Keratinocyte (primary cell): Measurements from ENCODE around the gene RNPEPL1. TPM values are rescaled to one million over a fixed set of nuclear protein-coding genes. Genes with fewer than 3 reads are reported as not detected.

ENCODE experiments used
- DNase-seq: peaks from one replicate; pipeline ENCODE4 v3.0.0-alpha.2; 2011; ENCODE audit warnings: low read depth, missing footprints, low spot score
- FAIRE-seq: peaks from 2 replicates; lab custom pipeline; 2011; peaks lifted over from hg19 to GRCh38; lab: Jason Lieb, UNC
- H2AFZ ChIP-seq: 2 replicates; pipeline ENCODE4 v1.6.0; 2012; ENCODE audit warnings: low read length, control low read depth, inconsistent platforms; ENCODE audit not compliant: control insufficient read depth
- H3K27ac ChIP-seq: 2 replicates; pipeline ENCODE4 v1.5.1; 2011; ENCODE audit warnings: low read length; ENCODE audit not compliant: control insufficient read depth, insufficient read depth
- H3K27me3 ChIP-seq: 3 replicates; pipeline ENCODE4 v1.6.0; 2011; ENCODE audit warnings: low read length; ENCODE audit not compliant: control insufficient read depth, insufficient read depth; ENCODE audit errors: extremely low read depth
- H3K36me3 ChIP-seq, 2 experiments: 2 replicates in 1 of 2; 3 replicates in 1 of 2; pipeline ENCODE4 v1.5.1; 2011; ENCODE audit warnings: low read length in 2 of 2, mild to moderate bottlenecking in 1 of 2; ENCODE audit not compliant: control insufficient read depth in 2 of 2, insufficient read depth in 2 of 2; ENCODE audit errors: extremely low read depth in 1 of 2
- H3K4me1 ChIP-seq: 3 replicates; pipeline ENCODE4 v1.5.1; 2011; ENCODE audit warnings: low read length; ENCODE audit not compliant: control insufficient read depth, insufficient read depth; ENCODE audit errors: extremely low read depth
- H3K4me2 ChIP-seq: 3 replicates; pipeline ENCODE4 v1.6.0; 2011; ENCODE audit warnings: low read depth, low read length; ENCODE audit not compliant: control insufficient read depth, insufficient read depth; ENCODE audit errors: extremely low read depth
- H3K4me3 ChIP-seq, 3 experiments: fragments of 200-600 bp in 1 of 3; sonication (generic) in 1 of 3; 2 replicates in 2 of 3; 3 replicates in 1 of 3; pipeline ENCODE4 v1.5.1; 2011 to 2016; ENCODE audit warnings: low read length in 3 of 3, mild to moderate bottlenecking in 3 of 3, control low read depth in 2 of 3, inconsistent platforms in 1 of 3, low read depth in 1 of 3, mixed read lengths in 1 of 3, mixed run types in 1 of 3, moderate library complexity in 1 of 3; ENCODE audit not compliant: control insufficient read depth in 2 of 3, insufficient read depth in 2 of 3; ENCODE audit errors: extremely low read depth in 1 of 3
- H3K79me2 ChIP-seq: 2 replicates; pipeline ENCODE4 v1.6.0; 2012; ENCODE audit warnings: low read length; ENCODE audit not compliant: control insufficient read depth, insufficient read depth
- H3K9ac ChIP-seq: 3 replicates; pipeline ENCODE4 v1.6.0; 2011; ENCODE audit warnings: low read length; ENCODE audit not compliant: control insufficient read depth, insufficient read depth; ENCODE audit errors: extremely low read depth
- H3K9me1 ChIP-seq: 3 replicates; pipeline ENCODE4 v1.6.0; 2011; ENCODE audit warnings: low read length; ENCODE audit not compliant: control insufficient read depth, insufficient read depth; ENCODE audit errors: extremely low read depth
- H3K9me3 ChIP-seq: 2 replicates; pipeline ENCODE4 v1.5.1; 2012; ENCODE audit warnings: low read depth, low read length; ENCODE audit not compliant: control insufficient read depth
- H4K20me1 ChIP-seq: 3 replicates; pipeline ENCODE4 v1.6.0; 2011; ENCODE audit warnings: low read length; ENCODE audit not compliant: control insufficient read depth, insufficient read depth; ENCODE audit errors: extremely low read depth
- EZH2 ChIP-seq: IDR thresholded peaks from one replicate; pipeline ENCODE4 v1.6.1; 2012; ENCODE audit warnings: inconsistent platforms, mild to moderate bottlenecking, low read length, moderate library complexity
- dilution Hi-C: fragments of 300-500 bp; cut with MboI; formaldehyde crosslinking; loops from one replicate; pipeline ENCODE4 v1.7.0; 2020; ENCODE audit warnings: low sequenced_read_pairs; ENCODE audit not compliant: extremely low pct_ligation_motif_present
- polyA plus RNA-seq, 5 experiments: library from polyadenylated mRNA; depleted of rRNA in 3 of 5; stranded (reverse) in 3 of 5; stranded (forward) in 1 of 5; unstranded in 1 of 5; fragments of >200 nt; gene quantifications; 1 replicate in 1 of 5; 2 replicates in 3 of 5; 3 replicates in 1 of 5; pipeline versions ENCODE4 v1.2.1 to v1.2.3, GENCODE V29; 2011 to 2012; ENCODE audit warnings: missing spikeins in 2 of 5, low read depth in 1 of 5, low replicate concordance in 1 of 5
- TF ChIP-seq, protein P1 (sequence below), 3 experiments: IDR thresholded peaks in 1 of 3; conservative IDR thresholded peaks in 1 of 3; optimal IDR thresholded peaks in 1 of 3; 2 replicates in 2 of 3; 3 replicates in 1 of 3; pipeline versions ENCODE3 to v1.5.1; 2011; ENCODE audit warnings: low read length in 3 of 3, mild to moderate bottlenecking in 3 of 3, moderate library complexity in 2 of 3, control low read depth in 1 of 3, inconsistent platforms in 1 of 3; ENCODE audit not compliant: insufficient read depth in 2 of 3; ENCODE audit errors: extremely low read depth in 1 of 3

Gene RNPEPL1
- polyA plus RNA-seq, 1 donor (not counting 4 experiments of a cell fraction or from before 2014, with no cell fraction given) = 3.7 TPM

DNA sequence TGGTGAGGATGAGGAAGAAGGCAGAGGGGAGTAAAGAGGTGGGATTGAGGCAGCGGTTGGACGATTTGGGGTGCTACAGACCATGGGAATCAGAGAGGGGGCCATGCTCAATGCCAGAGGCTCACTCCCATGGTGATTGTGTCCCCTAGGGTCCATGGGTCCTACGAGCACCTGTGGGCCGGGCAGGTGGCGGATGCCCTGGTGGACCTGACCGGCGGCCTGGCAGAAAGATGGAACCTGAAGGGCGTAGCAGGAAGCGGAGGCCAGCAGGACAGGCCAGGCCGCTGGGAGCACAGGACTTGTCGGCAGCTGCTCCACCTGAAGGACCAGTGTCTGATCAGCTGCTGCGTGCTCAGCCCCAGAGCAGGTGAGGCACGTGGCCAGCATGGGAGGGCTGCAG lies 23.5 kb downstream of the RNPEPL1 start:
- dilution Hi-C loops = no loop called here
- no peak for FAIRE-seq
- no peak for DNase-seq
- peaks cover 47% of the 10 kb centered on the region for H3K79me2 ChIP-seq
- no peak overlapping the region for H2AFZ ChIP-seq
- H3K4me3 ChIP-seq = no peak overlapping the region
- H3K27ac ChIP-seq = no peak overlapping the region
- H3K9ac ChIP-seq = no peak overlapping the region
- H4K20me1 ChIP-seq = peaks cover 22% of the 10 kb centered on the region
- no peak overlapping the region for H3K4me2 ChIP-seq
- H3K9me3 ChIP-seq = no peaks in the 10 kb centered on the region
- H3K9me1 ChIP-seq = peaks cover 3% of the 10 kb centered on the region
- H3K4me1 ChIP-seq = peaks cover 11% of the 10 kb centered on the region
- TF ChIP-seq, protein P1, sequence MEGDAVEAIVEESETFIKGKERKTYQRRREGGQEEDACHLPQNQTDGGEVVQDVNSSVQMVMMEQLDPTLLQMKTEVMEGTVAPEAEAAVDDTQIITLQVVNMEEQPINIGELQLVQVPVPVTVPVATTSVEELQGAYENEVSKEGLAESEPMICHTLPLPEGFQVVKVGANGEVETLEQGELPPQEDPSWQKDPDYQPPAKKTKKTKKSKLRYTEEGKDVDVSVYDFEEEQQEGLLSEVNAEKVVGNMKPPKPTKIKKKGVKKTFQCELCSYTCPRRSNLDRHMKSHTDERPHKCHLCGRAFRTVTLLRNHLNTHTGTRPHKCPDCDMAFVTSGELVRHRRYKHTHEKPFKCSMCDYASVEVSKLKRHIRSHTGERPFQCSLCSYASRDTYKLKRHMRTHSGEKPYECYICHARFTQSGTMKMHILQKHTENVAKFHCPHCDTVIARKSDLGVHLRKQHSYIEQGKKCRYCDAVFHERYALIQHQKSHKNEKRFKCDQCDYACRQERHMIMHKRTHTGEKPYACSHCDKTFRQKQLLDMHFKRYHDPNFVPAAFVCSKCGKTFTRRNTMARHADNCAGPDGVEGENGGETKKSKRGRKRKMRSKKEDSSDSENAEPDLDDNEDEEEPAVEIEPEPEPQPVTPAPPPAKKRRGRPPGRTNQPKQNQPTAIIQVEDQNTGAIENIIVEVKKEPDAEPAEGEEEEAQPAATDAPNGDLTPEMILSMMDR (optimal IDR thresholded peaks at IDR 0.05 in 1 of 3, IDR thresholded peaks at IDR 0.05 in 1 of 3, conservative IDR thresholded peaks at IDR 0.05 in 1 of 3; ENCODE audit: extremely low read depth in 1 of 3, insufficient read depth in 2 of 3, low read length in 3 of 3) = no peak
- TF ChIP-seq EZH2 = no peak
- no peaks in the 10 kb centered on the region for H3K27me3 ChIP-seq
- H3K36me3 ChIP-seq = peaks cover 5 to 23% of the 10 kb centered on the region in 2 experiments

DNA sequence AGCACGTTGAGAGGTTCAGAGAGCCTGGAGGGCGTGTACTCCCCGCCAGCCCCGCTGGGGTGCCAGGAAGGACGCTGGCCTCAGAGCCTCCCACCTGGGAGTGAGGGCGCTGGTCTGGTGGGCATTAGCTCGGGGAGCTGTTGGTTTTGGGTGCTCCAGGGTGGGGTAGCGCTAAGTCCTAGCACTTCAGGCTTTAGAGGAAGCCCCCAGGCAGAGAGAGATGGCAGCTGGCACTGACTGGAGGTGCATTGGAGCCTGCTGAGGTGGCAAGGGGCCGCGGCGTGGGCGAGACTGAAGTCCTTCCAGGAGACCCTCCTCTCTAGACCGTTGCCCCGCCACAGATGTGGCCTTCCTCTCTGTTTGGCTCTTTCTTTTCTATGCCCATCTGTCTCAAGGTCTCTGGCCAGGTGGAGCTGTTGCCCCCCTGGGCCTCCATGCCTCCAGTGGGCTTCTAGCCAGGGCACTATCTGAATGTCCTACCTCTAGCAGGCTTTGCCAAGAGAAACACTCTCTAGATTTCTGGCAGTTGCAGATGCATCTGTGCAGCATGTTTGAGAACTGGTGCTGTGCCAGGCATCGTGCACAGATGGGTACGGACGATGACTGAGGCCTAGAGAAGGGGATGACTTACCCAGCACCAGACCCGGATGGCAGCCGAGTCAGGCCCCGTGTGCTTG lies 24.9 kb downstream of the RNPEPL1 start:
- dilution Hi-C loops = no loop called here

More for the DNA sequence above, 24.9 kb downstream of the RNPEPL1 start:
- Histone ChIP-seq H3K4me1 (peaks cover under 1% of the 10 kb centered on the region), H2AFZ (no peak overlapping the region), H3K9me3 (no peaks in the 10 kb centered on the region), H3K9me1 (peaks cover under 1% of the 10 kb centered on the region), H4K20me1 (peaks cover 17% of the 10 kb centered on the region), H3K79me2 (peaks cover 33% of the 10 kb centered on the region), H3K4me2 (no peak overlapping the region), H3K4me3 (no peak overlapping the region), H3K27me3 (no peaks in the 10 kb centered on the region), H3K36me3 (peaks cover 9 to 23% of the 10 kb centered on the region in 2 experiments), H3K9ac (no peak overlapping the region), H3K27ac (no peak overlapping the region)
- TF ChIP-seq, protein P1 (optimal IDR thresholded peaks at IDR 0.05 in 1 of 3, IDR thresholded peaks at IDR 0.05 in 1 of 3, conservative IDR thresholded peaks at IDR 0.05 in 1 of 3; ENCODE audit: extremely low read depth in 1 of 3, insufficient read depth in 2 of 3, low read length in 3 of 3) = no peak
- no peak for TF ChIP-seq EZH2
- DNase-seq (no peak), FAIRE-seq (no peak)
